ENCODE measurements around the gene IRX4.
"Not testable (repeated sequence)": the region's sequence is repeated elsewhere in the genome, so short reads cannot be mapped to it uniquely, and the experiment has no call there.

IRX4 gene

GRCh38 chr5:1860949-1861348 is 21.8 kb downstream of the IRX4 start:
- DNase-seq (ENCODE audit: low read depth, low spot score): no peak

- no peak for DNase-seq (ENCODE audit: low read depth, low spot score)
Measured at GRCh38 chr5:1860021-1860610, 22.6 kb downstream of the IRX4 start.

DNA sequence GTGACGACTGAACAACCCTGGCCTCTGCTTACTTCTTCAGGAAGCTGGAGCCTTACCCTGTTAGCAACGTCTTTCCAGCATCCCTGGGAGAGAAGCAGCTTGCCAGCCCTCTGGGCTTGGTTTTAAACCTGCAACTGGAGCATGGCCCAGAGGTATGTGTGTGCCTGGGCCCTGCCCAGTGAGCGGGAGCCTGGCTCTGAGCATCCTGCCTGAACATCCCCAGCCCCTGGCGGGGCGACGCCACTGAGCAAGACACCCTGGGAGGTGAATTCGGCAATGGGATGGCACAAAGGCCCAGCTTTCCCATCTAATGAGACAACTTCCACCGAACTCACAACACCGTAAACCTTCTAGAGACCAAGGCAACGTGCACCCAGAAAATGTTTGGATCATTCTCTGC is 23.6 kb downstream of the IRX4 start:
- no peak for DNase-seq (ENCODE audit: low read depth, low spot score)

- no peak for DNase-seq (ENCODE audit: low read depth, low spot score)
Measured at GRCh38 chr5:1858436-1858835, 24.3 kb downstream of the IRX4 start.

- no peak for DNase-seq (ENCODE audit: low read depth, low spot score)
Measured at GRCh38 chr5:1857256-1857600, 25.5 kb downstream of the IRX4 start.

DNA sequence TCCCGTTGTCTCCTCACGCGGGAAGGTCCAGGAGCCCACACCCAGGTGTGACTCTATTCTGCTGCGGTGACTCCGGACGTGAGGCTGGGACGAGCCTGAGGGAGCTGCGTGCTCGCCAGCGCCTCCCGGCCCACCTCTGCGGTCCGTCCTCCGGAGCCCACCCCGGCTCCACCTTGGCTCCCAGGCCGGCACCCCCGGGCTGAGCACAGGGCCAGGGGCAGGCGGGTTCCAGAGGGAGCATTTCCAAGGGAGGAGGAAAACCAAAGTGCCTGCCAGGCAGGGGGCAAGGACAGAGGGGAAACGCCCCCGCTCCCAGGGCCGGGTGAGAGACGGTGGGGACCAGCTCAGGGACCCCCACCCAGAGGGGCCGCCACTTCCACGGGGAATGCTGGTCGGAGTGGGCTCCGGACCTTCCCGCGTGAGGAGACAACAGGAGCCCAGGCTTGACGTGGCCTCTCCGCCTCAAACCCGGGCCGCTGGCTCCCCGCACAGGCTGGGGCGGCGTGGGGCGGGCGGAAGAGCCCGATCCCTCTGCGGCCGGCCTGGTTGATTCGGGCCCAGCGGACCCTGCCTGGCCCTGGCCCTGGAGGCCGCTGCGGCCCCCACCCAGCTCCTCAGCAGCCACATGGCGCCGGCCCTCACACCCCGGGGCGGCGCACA is 26.0 kb downstream of the IRX4 start:
- no peak for DNase-seq (ENCODE audit: low read depth, low spot score)

- DNase-seq (ENCODE audit: low read depth, low spot score): no peak
Measured at GRCh38 chr5:1855596-1855995, 27.1 kb downstream of the IRX4 start.

DNA sequence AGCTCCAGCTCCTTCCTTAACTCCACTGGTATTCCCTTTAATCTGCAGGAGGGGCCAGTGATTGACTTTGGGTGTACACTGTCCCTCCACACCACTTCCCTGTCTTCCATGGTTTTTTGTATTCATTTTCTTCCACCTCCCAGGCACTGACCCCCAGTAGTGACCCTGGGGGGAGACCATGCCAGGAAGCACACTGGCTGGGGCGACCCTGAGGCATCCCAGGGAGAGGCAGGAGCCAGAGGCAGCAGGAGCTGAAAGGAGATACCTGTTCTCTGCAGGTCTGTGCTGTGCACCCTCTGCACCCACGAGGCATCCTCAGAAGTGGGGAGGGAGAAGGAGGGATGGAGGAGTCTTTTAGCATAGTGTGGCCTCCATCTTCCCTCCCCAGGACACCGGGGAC is 27.6 kb downstream of the IRX4 start:
- no peak for DNase-seq (ENCODE audit: low read depth, low spot score)

DNA sequence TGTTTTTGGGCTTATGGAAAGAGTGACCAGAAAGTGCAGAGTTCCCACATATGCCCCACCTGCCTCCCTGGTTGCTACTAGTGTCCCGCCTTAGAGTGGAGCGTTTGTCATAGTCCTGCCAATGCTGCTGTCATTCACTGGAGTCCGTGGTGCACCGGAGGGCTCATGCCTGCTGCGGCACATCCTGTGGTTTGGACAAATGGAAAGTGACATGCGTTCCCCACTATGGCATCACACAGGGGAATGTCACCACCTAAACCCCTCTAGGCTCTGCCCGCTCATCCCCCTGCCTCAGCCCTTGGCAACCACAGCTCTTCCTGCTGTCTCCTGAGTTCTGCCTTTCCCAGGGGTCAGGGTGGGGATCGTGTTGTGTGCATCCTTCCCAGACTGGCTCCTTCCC is 29.2 kb downstream of the IRX4 start:
- no peak for DNase-seq (ENCODE audit: low read depth, low spot score)

DNA sequence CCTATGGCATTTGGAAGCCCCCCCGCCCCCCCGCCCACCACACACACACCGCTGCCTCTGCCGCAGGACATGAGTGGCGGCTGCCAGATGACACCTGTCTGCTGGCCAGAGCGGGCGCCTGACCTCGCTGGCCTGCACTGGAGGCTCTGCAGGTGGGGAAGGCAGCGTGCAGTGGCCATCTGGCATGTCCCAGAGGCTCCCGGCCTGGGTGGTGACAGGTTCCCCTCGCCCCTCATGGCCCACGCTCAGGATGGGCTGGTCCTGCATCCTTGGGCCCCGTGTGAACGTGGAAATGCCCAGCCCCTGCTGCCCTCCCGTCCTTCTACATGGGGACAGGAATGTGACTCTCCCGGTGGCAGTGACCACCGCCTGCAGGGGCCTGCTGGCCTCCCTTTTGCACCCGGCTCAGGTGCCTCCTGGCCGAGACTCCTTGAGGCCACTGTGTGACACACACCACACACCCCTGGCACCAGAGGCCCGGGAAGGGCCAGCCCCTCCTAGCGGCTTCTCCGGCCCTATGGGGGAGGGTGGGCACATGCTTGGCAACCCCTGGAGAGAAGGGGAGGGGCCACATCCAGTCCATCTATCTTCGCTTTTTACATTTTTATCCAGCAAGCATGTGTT is 30.3 kb downstream of the IRX4 start:
- DNase-seq (ENCODE audit: low read depth, low spot score): no peak

DNA sequence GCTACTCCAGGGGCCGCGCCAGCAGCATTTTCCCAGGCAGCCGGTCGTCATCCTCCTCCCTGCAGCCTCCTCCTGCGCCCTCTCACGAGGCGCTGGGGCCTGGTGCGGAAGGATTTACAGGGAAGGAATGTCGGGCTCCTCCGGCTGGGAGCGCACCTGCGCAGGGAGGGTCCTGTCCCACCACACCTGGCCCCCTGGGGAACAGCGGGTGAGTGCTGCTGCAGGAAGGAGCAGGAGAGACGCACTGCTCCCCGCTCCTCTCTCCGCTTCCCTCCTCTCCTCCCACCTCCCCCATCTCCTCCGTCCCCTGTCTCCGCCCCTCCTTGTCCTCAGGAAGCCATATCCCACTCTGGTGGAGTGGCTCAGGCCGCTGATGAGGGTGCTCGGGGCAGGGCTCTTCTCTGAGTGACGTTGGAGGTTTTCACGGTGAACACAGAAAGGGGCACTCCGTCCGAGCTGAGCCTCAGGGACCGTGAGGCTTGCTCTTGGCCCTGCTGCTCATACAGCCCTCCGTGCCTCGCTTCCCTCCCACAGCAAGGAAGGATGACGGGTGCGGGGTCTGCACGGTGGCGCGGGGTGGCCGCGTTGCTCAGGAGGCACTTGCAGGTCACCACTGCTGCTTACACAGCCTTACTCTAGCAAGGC is 31.3 kb downstream of the IRX4 start:
- no peak for DNase-seq (ENCODE audit: low read depth, low spot score)

- no peak for DNase-seq (ENCODE audit: low read depth, low spot score)
Measured at GRCh38 chr5:1850324-1851154, 32.2 kb downstream of the IRX4 start.

- no peak for DNase-seq (ENCODE audit: low read depth, low spot score)
Measured at GRCh38 chr5:1847611-1848010, 35.1 kb downstream of the IRX4 start.

GRCh38 chr5:1847056-1847455 is 35.7 kb downstream of the IRX4 start:
- no peak for DNase-seq (ENCODE audit: low read depth, low spot score)

GRCh38 chr5:1846583-1846982 is 36.1 kb downstream of the IRX4 start:
- no peak for DNase-seq (ENCODE audit: low read depth, low spot score)

DNA sequence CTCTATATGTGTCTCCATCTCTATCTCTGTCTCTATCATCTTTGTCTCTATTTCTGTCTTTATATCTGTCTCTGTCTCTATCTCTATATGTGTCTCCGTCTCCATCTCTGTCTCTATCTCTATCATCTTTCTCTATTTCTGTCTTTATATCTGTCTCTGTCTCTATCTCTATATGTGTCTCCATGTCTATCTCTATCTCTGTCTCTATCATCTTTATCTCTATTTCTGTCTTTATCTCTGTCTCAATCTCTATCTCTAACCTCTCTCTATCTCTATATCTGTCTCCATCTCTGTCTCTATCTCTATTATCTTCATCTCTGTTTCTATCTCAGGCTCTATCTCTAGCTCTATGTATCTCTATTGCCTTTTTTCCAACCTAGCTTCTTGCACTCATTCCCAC is 37.0 kb downstream of the IRX4 start:
- DNase-seq (ENCODE audit: low read depth, low spot score): no peak

- DNase-seq (ENCODE audit: low read depth, low spot score): no peak
Measured at GRCh38 chr5:1844708-1845436, 37.9 kb downstream of the IRX4 start.

GRCh38 chr5:1843761-1844160 is 39.0 kb downstream of the IRX4 start:
- DNase-seq (ENCODE audit: low read depth, low spot score): not testable (repeated sequence)

- DNase-seq (ENCODE audit: low read depth, low spot score): no peak
Measured at GRCh38 chr5:1842004-1842819, 40.5 kb downstream of the IRX4 start.

DNA sequence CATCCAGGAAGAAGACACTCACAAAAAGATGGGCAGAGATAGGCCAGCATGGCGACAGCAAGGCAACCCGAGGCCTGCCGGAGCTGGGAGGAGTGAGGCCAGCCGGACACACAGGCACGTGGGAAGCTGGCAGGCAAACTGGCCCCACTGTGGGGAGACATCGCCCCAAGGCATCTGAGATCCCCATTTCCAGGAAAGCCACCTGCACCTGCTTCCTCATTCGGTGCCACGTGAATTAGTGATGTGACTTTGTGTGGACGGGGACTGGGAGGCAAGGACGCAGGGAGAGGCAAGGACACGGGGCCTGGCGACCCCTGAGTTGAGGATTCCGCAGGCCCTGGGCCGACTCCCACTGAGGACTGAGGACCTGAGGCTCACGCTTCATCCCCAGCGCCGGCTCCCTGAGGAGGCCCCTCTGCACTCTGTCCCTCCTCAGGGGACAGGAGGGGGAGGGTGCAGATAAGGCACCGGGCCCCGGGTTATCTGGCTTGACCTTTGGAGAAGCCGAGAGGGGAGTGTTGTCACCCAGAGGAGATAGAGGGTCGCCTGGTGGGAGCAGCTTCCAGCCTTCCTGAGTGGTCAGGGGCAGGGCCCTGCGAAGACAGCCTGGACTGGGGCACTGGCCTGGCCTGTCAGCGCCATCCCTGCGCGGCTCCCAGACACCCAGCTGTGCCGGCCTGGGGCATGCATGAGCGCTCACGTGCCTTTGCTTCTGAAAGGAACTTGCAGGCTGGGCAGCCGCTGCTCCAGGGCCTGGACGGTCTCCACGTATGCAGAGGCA is 41.8 kb downstream of the IRX4 start:
- DNase-seq (ENCODE audit: low read depth, low spot score): peak; percentile 80
